Neural crest cell (in vitro differentiated cells): Measurements from ENCODE around the gene NFIB. TPM values are rescaled to one million over a fixed set of nuclear protein-coding genes. Genes with fewer than 3 reads are reported as not detected.

Experiments
- DNase-seq: peaks from one replicate; pipeline ENCODE4 v3.0.0; 2021; ENCODE audit warnings: low read depth, mixed read lengths, low spot score
- H3K27ac Mint-ChIP-seq: one replicate; pipeline ENCODE4 v1.8.0; 2021; ENCODE audit warnings: mild to moderate bottlenecking, mixed read lengths; ENCODE audit not compliant: unreplicated experiment
- H3K27me3 Mint-ChIP-seq: 2 replicates; pipeline ENCODE4 v1.8.0; 2021; ENCODE audit warnings: low read depth, mild to moderate bottlenecking, mixed read lengths
- H3K36me3 Mint-ChIP-seq: 2 replicates; pipeline ENCODE4 v1.8.0; 2021; ENCODE audit warnings: low read depth, mild to moderate bottlenecking, mixed read lengths
- H3K4me1 Mint-ChIP-seq: 2 replicates; pipeline ENCODE4 v1.8.0; 2021; ENCODE audit warnings: mixed read lengths
- H3K4me3 Mint-ChIP-seq: one replicate; pipeline ENCODE4 v1.8.0; 2021; ENCODE audit warnings: mild to moderate bottlenecking, mixed read lengths
- H3K9me3 Mint-ChIP-seq: 2 replicates; pipeline ENCODE4 v1.8.0; 2021; ENCODE audit warnings: mixed read lengths
- total RNA-seq: library from RNA; stranded (reverse); gene quantifications from 2 replicates; pipeline ENCODE4 v1.2.1, GENCODE V29; 2021
- TF ChIP-seq, protein P1 (sequence below): fragments of 200-600 bp; sonication (generic); conservative IDR thresholded peaks from 2 replicates; pipeline ENCODE4 v1.5.0; 2021; ENCODE audit warnings: antibody characterized with exemption, mild to moderate bottlenecking

The NFIB gene
- total RNA-seq, 1 donor from 2014 or later, result 3.7 TPM

DNA sequence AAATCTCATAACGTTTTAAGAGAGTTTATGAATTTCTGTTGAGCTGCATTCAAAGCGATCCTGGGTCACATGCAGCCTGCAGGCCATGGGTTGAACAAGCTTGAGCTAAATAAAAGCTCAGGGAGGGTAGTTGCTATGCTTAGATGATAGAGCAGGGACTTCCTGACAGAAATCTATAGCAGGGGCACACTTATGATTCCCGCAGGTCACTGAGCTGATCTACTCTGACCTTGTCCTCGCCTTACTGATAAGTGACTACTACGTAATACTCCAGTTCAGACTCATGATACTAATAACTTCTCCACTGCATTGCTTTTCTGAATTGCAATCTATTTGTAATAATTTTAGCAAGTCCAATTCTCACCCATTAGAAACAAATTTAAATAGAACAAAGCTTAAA lies 90.9 kb downstream of the NFIB start:
- TF ChIP-seq, protein P1, sequence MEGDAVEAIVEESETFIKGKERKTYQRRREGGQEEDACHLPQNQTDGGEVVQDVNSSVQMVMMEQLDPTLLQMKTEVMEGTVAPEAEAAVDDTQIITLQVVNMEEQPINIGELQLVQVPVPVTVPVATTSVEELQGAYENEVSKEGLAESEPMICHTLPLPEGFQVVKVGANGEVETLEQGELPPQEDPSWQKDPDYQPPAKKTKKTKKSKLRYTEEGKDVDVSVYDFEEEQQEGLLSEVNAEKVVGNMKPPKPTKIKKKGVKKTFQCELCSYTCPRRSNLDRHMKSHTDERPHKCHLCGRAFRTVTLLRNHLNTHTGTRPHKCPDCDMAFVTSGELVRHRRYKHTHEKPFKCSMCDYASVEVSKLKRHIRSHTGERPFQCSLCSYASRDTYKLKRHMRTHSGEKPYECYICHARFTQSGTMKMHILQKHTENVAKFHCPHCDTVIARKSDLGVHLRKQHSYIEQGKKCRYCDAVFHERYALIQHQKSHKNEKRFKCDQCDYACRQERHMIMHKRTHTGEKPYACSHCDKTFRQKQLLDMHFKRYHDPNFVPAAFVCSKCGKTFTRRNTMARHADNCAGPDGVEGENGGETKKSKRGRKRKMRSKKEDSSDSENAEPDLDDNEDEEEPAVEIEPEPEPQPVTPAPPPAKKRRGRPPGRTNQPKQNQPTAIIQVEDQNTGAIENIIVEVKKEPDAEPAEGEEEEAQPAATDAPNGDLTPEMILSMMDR, result no peak
- no peak overlapping the region for H3K27ac Mint-ChIP-seq
- H3K4me3 Mint-ChIP-seq, result no peak overlapping the region
- H3K27me3 Mint-ChIP-seq, result no peaks in the 10 kb centered on the region
- H3K36me3 Mint-ChIP-seq, result no peaks in the 10 kb centered on the region
- no peak for DNase-seq
- no peaks in the 10 kb centered on the region for H3K9me3 Mint-ChIP-seq
- no peaks in the 10 kb centered on the region for H3K4me1 Mint-ChIP-seq

DNA sequence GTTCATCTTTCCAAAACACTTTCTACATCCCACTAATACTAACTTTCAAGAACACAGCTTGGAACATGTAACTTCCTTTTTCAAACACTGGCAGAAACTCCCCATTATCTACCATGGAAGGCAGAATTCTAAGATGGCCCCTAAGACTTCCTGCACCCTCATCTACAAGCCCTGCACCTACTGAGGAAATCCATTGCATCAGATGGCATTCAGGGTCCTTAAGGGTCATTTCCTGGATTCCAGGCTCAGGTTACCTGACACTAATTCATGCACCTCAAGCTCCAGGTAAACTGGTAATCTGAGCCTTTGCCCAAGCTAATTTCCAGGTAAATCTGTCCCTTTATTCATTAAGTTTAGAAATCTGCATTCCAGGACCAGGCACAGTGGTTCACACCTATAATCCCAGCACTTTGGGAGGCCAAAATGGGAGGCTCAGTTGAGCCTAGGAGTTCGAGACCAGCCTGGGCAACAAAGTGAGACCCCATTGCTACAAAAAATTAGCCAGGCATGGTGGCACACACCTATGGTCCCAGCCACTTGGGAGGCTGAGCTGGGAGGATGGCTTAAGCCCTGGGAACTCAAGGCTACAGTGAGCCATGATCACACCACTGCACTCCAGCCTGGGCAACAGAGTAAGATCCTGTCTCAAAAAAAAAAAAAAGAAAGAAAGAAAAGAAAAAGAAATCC lies 91.6 kb downstream of the NFIB start:
- no peaks in the 10 kb centered on the region for H3K27me3 Mint-ChIP-seq
- TF ChIP-seq, protein P1, result no peak
- H3K4me1 Mint-ChIP-seq, result no peaks in the 10 kb centered on the region
- H3K9me3 Mint-ChIP-seq, result no peaks in the 10 kb centered on the region
- H3K4me3 Mint-ChIP-seq, result no peak overlapping the region
- no peaks in the 10 kb centered on the region for H3K36me3 Mint-ChIP-seq
- H3K27ac Mint-ChIP-seq, result no peak overlapping the region
- DNase-seq, result no peak

DNA sequence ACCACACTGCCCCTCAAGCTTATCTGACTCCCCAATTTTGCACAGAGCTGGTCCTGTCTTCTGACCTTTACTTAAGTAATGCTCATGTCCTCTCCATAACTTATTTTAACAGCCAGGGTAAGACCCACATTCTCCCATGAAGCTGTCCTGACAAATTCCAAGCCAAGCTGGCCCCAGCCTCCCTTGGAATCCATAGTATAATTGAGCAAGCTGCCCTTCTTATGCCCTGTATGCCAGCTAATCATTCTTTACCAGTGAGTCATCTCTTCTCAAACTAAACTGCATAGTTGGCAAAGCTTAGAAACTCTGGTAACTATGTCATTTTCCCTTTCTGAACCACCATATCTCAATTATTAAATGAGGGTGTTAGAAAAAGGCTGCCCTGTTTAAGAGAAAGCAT lies 92.4 kb downstream of the NFIB start:
- Mint-ChIP-seq H3K4me1 (no peaks in the 10 kb centered on the region), H3K27me3 (no peaks in the 10 kb centered on the region), H3K4me3 (no peak overlapping the region), H3K9me3 (no peaks in the 10 kb centered on the region), H3K36me3 (no peaks in the 10 kb centered on the region), H3K27ac (no peak overlapping the region)
- DNase-seq, result no peak
- TF ChIP-seq, protein P1, result no peak

DNA sequence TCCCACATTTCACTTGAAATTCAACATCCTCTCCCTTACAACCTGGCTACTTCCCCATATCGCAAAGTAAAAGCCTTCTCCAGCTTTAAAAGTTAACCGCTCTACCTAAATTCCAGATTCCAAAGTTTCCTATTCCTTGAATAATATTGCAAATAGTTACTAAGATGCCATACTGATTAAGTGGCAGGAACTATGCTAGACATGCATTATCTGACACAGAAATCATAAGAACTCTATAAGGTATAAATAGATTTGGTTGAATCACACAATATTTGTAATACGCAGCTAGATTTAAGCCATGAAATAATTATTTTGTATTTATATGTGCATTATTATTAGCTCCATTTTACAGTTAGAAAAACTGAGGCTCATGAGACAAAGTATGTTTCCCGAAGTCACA lies 92.8 kb downstream of the NFIB start:
- no peaks in the 10 kb centered on the region for H3K36me3 Mint-ChIP-seq
- no peak overlapping the region for H3K4me3 Mint-ChIP-seq
- no peaks in the 10 kb centered on the region for H3K27me3 Mint-ChIP-seq
- H3K4me1 Mint-ChIP-seq, result no peaks in the 10 kb centered on the region
- TF ChIP-seq, protein P1, result no peak
- no peak overlapping the region for H3K27ac Mint-ChIP-seq
- no peak for DNase-seq
- H3K9me3 Mint-ChIP-seq, result no peaks in the 10 kb centered on the region

DNA sequence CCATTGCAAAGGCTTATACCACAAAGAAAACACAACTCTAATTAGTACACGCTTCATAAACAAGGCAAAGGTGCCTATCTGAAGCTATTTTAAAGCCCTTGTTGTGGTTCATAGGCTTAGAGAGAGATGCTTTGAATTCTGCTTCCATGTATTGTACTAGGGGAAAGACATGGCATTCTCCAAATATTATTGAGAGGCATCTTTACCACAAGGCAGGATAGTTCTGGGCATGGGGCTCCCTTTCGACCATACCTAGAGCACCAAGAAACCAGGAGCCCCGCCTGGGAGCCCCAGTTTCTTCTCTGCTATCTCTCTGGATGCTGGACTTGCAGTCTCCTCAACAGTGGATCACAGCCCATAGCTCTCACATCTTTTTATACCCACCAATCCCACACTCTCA lies 93.7 kb downstream of the NFIB start:
- no peaks in the 10 kb centered on the region for H3K27me3 Mint-ChIP-seq
- TF ChIP-seq, protein P1, result no peak
- H3K4me3 Mint-ChIP-seq, result no peak overlapping the region
- H3K36me3 Mint-ChIP-seq, result no peaks in the 10 kb centered on the region
- no peak for DNase-seq
- no peaks in the 10 kb centered on the region for H3K9me3 Mint-ChIP-seq
- H3K27ac Mint-ChIP-seq, result no peak overlapping the region
- no peaks in the 10 kb centered on the region for H3K4me1 Mint-ChIP-seq
